Lower leg skin (tissue), 3 donors: ENCODE results near the gene TAF10.

Experiments used
- POLR2A ChIP-seq, 2 donors: fragments of 450-650 bp; IDR thresholded peaks; one replicate each; pipeline ENCODE4 v1.6.1; 2016 to 2017; ENCODE audit warnings: antibody characterized with exemption in 2 of 2, mild to moderate bottlenecking in 1 of 2, moderate library complexity in 1 of 2
- TF ChIP-seq, protein P1 (sequence below), 3 donors: fragments of 450-650 bp; IDR thresholded peaks; one replicate each; pipeline ENCODE4 v1.5.1; 2016; ENCODE audit warnings: antibody characterized with exemption in 3 of 3, mild to moderate bottlenecking in 3 of 3, moderate library complexity in 2 of 3

DNA sequence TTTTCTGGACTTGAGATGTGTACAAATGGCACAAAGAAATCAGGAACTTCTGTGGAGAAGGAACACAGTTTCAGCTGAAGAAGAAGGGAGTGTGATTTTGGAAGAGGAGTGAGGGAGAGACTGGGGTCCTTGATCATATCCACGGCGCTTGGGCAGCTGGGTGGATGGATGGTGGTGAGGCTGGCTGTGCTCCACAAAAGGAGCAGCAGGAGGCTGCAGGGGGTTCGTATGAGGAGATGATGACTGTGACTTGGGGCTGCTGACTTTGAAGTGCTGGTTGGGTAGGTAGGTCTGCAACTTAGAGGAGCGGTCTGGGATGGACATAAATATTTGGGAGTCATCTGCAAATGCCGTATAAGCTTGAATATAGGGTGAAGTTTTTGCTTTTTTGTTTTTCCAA lies 44.9 kb upstream of the TAF10 start:
- TF ChIP-seq, protein P1, sequence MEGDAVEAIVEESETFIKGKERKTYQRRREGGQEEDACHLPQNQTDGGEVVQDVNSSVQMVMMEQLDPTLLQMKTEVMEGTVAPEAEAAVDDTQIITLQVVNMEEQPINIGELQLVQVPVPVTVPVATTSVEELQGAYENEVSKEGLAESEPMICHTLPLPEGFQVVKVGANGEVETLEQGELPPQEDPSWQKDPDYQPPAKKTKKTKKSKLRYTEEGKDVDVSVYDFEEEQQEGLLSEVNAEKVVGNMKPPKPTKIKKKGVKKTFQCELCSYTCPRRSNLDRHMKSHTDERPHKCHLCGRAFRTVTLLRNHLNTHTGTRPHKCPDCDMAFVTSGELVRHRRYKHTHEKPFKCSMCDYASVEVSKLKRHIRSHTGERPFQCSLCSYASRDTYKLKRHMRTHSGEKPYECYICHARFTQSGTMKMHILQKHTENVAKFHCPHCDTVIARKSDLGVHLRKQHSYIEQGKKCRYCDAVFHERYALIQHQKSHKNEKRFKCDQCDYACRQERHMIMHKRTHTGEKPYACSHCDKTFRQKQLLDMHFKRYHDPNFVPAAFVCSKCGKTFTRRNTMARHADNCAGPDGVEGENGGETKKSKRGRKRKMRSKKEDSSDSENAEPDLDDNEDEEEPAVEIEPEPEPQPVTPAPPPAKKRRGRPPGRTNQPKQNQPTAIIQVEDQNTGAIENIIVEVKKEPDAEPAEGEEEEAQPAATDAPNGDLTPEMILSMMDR (IDR thresholded peaks at IDR 0.05), result no peak
- TF ChIP-seq POLR2A (IDR thresholded peaks at IDR 0.05), result no peak
